MCF 10A (cell line): Measurements from ENCODE around the gene KREMEN2. TPM values are rescaled to one million over a fixed set of nuclear protein-coding genes. Genes with fewer than 3 reads are reported as not detected.

Experiments
- BruUV-seq: library from RNA; stranded (reverse); fragments of 400-500 nt; replicated peaks from 2 replicates; lab custom pipeline; 2021; lab: Mats Ljungman, UMichigan
- CTCF ChIA-PET: fragments of 300-600 bp; sonication (Branson Sonifier 250); formaldehyde crosslinking; extraction: SDS; loops from one replicate; lab custom pipeline; 2021; ENCODE audit warnings: antibody characterized with exemption, inconsistent platforms; lab: Yijun Ruan, JAX
- POLR2A ChIA-PET: fragments of 300-600, 350-650 bp; sonication (Branson Sonifier 250); formaldehyde crosslinking; extraction: SDS; loops from one replicate; lab custom pipeline; 2020; ENCODE audit warnings: antibody characterized with exemption, inconsistent platforms; lab: Yijun Ruan, JAX
- DNase-seq: peaks from one replicate; pipeline ENCODE4 v3.0.0-alpha.2; 2018; ENCODE audit not compliant: unreplicated experiment
- H3K27ac Mint-ChIP-seq: one replicate; pipeline ENCODE4 v1.8.0; 2022; ENCODE audit warnings: mild to moderate bottlenecking, low read depth, mixed read lengths; ENCODE audit not compliant: unreplicated experiment
- H3K27me3 Mint-ChIP-seq: one replicate; pipeline ENCODE4 v1.8.0; 2022; ENCODE audit warnings: mixed read lengths; ENCODE audit not compliant: insufficient read depth, unreplicated experiment
- H3K36me3 Mint-ChIP-seq: one replicate; pipeline ENCODE4 v1.8.0; 2022; ENCODE audit warnings: mild to moderate bottlenecking, moderate library complexity, mixed read lengths; ENCODE audit not compliant: insufficient read depth, unreplicated experiment
- H3K4me1 Mint-ChIP-seq: one replicate; pipeline ENCODE4 v1.8.0; 2022; ENCODE audit warnings: mixed read lengths; ENCODE audit not compliant: insufficient read depth, unreplicated experiment
- H3K4me3 Mint-ChIP-seq: one replicate; pipeline ENCODE4 v1.8.0; 2022; ENCODE audit warnings: mild to moderate bottlenecking, moderate library complexity, mixed read lengths; ENCODE audit not compliant: unreplicated experiment
- H3K9me3 Mint-ChIP-seq: one replicate; pipeline ENCODE4 v1.8.0; 2022; ENCODE audit warnings: mixed read lengths; ENCODE audit not compliant: unreplicated experiment
- intact Hi-C: fragments of 100-400 bp; cut with micrococcal nuclease; formaldehyde crosslinking; loops from 2 replicates; pipeline ENCODE4 v1.14.1; 2022
- total RNA-seq: library from RNA; stranded (reverse); gene quantifications from 2 replicates; pipeline ENCODE4 v1.2.3, GENCODE V29; 2022
- TF ChIP-seq, protein P1 (sequence below): fragments of 200-600 bp; IDR thresholded peaks from one replicate; pipeline ENCODE4 v1.8.0; 2022; ENCODE audit warnings: antibody characterized with exemption, mild to moderate bottlenecking; ENCODE audit not compliant: unreplicated experiment

Gene KREMEN2
- total RNA-seq, 1 experiment from 2014 or later = 0.42 TPM

DNA sequence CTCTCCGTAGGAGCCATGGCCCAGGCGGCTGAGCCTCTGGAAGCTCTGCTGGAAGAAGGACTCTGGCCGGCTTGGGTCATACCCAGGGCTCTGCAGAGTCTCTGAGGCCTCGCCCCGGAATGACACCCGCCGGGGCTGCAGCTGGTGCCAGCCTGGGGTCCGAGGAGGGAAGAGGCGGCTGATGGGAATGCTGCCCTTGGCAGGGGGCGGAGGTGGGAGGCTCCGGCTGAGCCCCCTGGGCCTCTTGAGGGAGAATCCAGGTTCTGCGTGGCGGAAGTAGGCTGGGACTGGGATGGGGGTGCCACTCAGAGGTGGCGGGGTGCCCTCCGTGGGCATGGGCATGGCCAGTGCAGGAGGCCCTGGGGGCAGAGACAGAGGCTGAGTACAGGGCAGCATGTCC lies 12.6 kb downstream of the KREMEN2 start:
- Mint-ChIP-seq H3K4me1 (peaks cover 3% of the 10 kb centered on the region), H3K27ac (no peak overlapping the region), H3K4me3 (no peak overlapping the region), H3K36me3 (peaks cover 5% of the 10 kb centered on the region), H3K27me3 (no peaks in the 10 kb centered on the region), H3K9me3 (no peaks in the 10 kb centered on the region)
- ChIA-PET CTCF (interaction anchor here (0.6 to 0.9 kb wide), 2 partner anchors 15 to 101 kb away, joined by 3 read pairs; no protein-coding TSS in a partner anchor), POLR2A (no interaction called here)
- intact Hi-C loops = no loop called here
- no peak for DNase-seq
- TF ChIP-seq, protein P1, sequence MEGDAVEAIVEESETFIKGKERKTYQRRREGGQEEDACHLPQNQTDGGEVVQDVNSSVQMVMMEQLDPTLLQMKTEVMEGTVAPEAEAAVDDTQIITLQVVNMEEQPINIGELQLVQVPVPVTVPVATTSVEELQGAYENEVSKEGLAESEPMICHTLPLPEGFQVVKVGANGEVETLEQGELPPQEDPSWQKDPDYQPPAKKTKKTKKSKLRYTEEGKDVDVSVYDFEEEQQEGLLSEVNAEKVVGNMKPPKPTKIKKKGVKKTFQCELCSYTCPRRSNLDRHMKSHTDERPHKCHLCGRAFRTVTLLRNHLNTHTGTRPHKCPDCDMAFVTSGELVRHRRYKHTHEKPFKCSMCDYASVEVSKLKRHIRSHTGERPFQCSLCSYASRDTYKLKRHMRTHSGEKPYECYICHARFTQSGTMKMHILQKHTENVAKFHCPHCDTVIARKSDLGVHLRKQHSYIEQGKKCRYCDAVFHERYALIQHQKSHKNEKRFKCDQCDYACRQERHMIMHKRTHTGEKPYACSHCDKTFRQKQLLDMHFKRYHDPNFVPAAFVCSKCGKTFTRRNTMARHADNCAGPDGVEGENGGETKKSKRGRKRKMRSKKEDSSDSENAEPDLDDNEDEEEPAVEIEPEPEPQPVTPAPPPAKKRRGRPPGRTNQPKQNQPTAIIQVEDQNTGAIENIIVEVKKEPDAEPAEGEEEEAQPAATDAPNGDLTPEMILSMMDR = no peak
- BruUV-seq = no TSS peak

DNA sequence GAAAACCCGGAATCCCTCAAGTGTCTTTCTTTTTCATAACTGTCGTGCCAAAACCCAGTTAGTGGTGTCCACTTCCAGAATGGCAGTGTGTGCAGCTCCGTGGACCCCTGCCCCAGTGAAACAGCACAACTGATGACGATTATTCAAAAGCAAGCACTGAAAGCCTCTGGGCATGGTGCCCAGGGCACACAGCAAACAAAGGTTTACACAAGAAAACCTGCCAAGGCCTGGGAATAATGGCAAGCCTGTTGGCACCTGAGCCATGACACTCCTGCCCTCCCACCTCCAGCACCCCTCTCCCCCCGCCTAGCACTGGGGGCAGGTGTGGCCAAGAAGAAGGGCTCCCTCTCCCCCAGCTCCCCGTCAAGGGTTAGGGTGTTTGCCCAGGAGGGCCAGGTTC lies 13.4 kb downstream of the KREMEN2 start:
- BruUV-seq = no TSS peak
- Mint-ChIP-seq H3K36me3 (peaks cover 5% of the 10 kb centered on the region), H3K9me3 (no peaks in the 10 kb centered on the region), H3K27me3 (no peaks in the 10 kb centered on the region), H3K4me3 (no peak overlapping the region), H3K4me1 (peaks cover 6% of the 10 kb centered on the region), H3K27ac (no peak overlapping the region)
- TF ChIP-seq, protein P1 = no peak
- POLR2A ChIA-PET = interaction anchor here (1.7 kb wide), 1 partner anchor 225 kb away, joined by 3 read pairs; the partner anchor contains the start of gene SRRM2
- DNase-seq = no peak
- CTCF ChIA-PET = interaction anchor here (0.9 kb wide), 1 partner anchor 15 kb away, joined by 3 read pairs; no protein-coding TSS in a partner anchor
- intact Hi-C loops = no loop called here

DNA sequence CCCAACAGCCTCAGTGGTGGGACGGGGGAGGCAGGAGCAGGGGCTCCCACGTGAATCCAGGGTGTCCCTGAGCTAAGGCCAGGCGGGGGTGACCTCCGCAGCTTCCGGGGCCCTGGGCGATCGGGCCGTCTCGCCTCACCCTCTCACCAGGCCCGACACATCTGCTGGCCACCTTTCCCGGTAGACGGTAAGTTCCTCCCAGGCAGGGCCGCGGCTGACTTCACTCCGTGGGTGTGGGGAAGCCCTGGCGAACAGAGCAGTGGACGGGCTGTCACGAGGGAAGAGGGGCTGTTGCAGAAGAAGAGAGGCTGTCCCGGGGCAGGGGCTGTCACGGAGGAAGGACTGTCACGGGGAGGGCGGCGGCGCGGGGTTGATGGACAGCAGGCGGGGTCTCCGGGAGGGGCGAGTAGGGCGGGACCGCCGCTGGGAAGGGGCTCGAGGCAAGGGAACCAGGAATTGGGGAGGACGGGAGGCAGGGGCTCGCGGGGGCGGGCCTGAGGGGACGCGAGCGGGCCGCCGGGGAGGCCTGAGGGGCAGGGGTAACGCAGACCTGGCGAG lies 15.7 kb downstream of the KREMEN2 start:
- no peak for DNase-seq
- H3K27ac Mint-ChIP-seq = no peak overlapping the region
- no peaks in the 10 kb centered on the region for H3K27me3 Mint-ChIP-seq
- TF ChIP-seq, protein P1 = no peak
- H3K4me3 Mint-ChIP-seq = peak overlapping the region; percentile 73
- peaks cover 5% of the 10 kb centered on the region for H3K36me3 Mint-ChIP-seq
- ChIA-PET POLR2A (interaction anchor here (0.6 to 2.5 kb wide), 7 partner anchors 8 to 79 kb away, joined by 3 to 19 read pairs (median 5); partner anchors contain the start of genes KREMEN2, PAQR4 and TNFRSF12A), CTCF (interaction anchor here (1.0 kb wide), 1 partner anchor 59 kb away, joined by 3 read pairs; no protein-coding TSS in a partner anchor)
- BruUV-seq = TSS peak; percentile 49
- intact Hi-C loops = loop anchor here (1.0 to 5.0 kb wide), 2 partner anchors 10 to 52 kb away; partner anchors contain the start of gene PAQR4
- H3K4me1 Mint-ChIP-seq = peaks cover 6% of the 10 kb centered on the region
- H3K9me3 Mint-ChIP-seq = no peaks in the 10 kb centered on the region
